ENCODE data around the gene ADRB2.
A peak's percentile ranks its signal among the peaks of the same experiment; 100 is the strongest.

The ADRB2 gene

GRCh38 chr5:148826053-148826738 is at the start of gene ADRB2:
Gene ADRB2, plus strand, starts transcription at chr5:148826611. Its CDS starts 221 bp downstream, at chr5:148826832.
- TF ChIP-seq CTCF (conservative IDR thresholded peaks at IDR 0.05; ENCODE audit: control insufficient read depth, insufficient read depth, low read depth, low read length), result no peak

GRCh38 chr5:148776780-148777179 is 49.6 kb upstream of the ADRB2 start:
- no peak for TF ChIP-seq CTCF (conservative IDR thresholded peaks at IDR 0.05; ENCODE audit: control insufficient read depth, insufficient read depth, low read depth, low read length)
- no peak overlapping the region for H3K4me3 ChIP-seq (ENCODE audit: control insufficient read depth, low read depth, low read length)
- DNase-seq (ENCODE audit: low read depth), result peak; percentile 78

More at GRCh38 chr5:148826053-148826738, at the start of gene ADRB2:
- peak within 1 kb of the TSS; percentile 61 for H3K4me3 ChIP-seq (ENCODE audit: control insufficient read depth, low read depth, low read length)
- peak; percentile 73 for DNase-seq (ENCODE audit: low read depth)

- TF ChIP-seq CTCF (conservative IDR thresholded peaks at IDR 0.05; ENCODE audit: control insufficient read depth, insufficient read depth, low read depth, low read length), result no peak
- no peak overlapping the region for H3K4me3 ChIP-seq (ENCODE audit: control insufficient read depth, low read depth, low read length)
- no peak for DNase-seq (ENCODE audit: low read depth)
Observed at GRCh38 chr5:148778882-148779281, 47.5 kb upstream of the ADRB2 start.

GRCh38 chr5:148780711-148781110 is 45.7 kb upstream of the ADRB2 start:
- DNase-seq (ENCODE audit: low read depth), result no peak
- no peak overlapping the region for H3K4me3 ChIP-seq (ENCODE audit: control insufficient read depth, low read depth, low read length)
- no peak for TF ChIP-seq CTCF (conservative IDR thresholded peaks at IDR 0.05; ENCODE audit: control insufficient read depth, insufficient read depth, low read depth, low read length)

- DNase-seq (ENCODE audit: low read depth), result no peak
- TF ChIP-seq CTCF (conservative IDR thresholded peaks at IDR 0.05; ENCODE audit: control insufficient read depth, insufficient read depth, low read depth, low read length), result no peak
- no peak overlapping the region for H3K4me3 ChIP-seq (ENCODE audit: control insufficient read depth, low read depth, low read length)
Observed at GRCh38 chr5:148781766-148782165, 44.6 kb upstream of the ADRB2 start.

GRCh38 chr5:148785223-148785622 is 41.2 kb upstream of the ADRB2 start:
- DNase-seq (ENCODE audit: low read depth), result no peak
- TF ChIP-seq CTCF (conservative IDR thresholded peaks at IDR 0.05; ENCODE audit: control insufficient read depth, insufficient read depth, low read depth, low read length), result no peak
- H3K4me3 ChIP-seq (ENCODE audit: control insufficient read depth, low read depth, low read length), result no peak overlapping the region

Data from fibroblast of mammary gland (primary cell).